Neuronal stem cell (in vitro differentiated cells): ENCODE measurements around the gene RGP1.
A peak's percentile ranks its signal among the peaks of the same experiment; 100 is the strongest.

Experiments used
- DNase-seq: peaks from one replicate; pipeline ENCODE4 v3.0.0-alpha.2; 2013; ENCODE audit warnings: low spot score
- H2AFZ ChIP-seq: one replicate; pipeline ENCODE4 v1.6.1; 2013; ENCODE audit warnings: mild to moderate bottlenecking, low read length, inconsistent platforms
- H2AK5ac ChIP-seq: 2 replicates; pipeline ENCODE4 v1.6.1; 2013; ENCODE audit warnings: low read depth, mild to moderate bottlenecking, inconsistent platforms, low read length, moderate library complexity, mixed read lengths
- H2BK120ac ChIP-seq: 2 replicates; pipeline ENCODE4 v1.6.1; 2013; ENCODE audit warnings: low read depth, mild to moderate bottlenecking, inconsistent platforms, low read length, moderate library complexity, mixed read lengths
- H2BK12ac ChIP-seq: one replicate; pipeline ENCODE4 v1.6.1; 2013; ENCODE audit warnings: low read length, inconsistent platforms
- H2BK15ac ChIP-seq: 2 replicates; pipeline ENCODE4 v1.6.1; 2013; ENCODE audit warnings: mild to moderate bottlenecking, low read length, inconsistent platforms, mixed read lengths
- H2BK5ac ChIP-seq: one replicate; pipeline ENCODE4 v1.6.1; 2013; ENCODE audit warnings: inconsistent platforms, mild to moderate bottlenecking, low read length, moderate library complexity
- H3K14ac ChIP-seq: one replicate; pipeline ENCODE4 v1.6.1; 2013; ENCODE audit warnings: low read length, inconsistent platforms
- H3K18ac ChIP-seq: 2 replicates; pipeline ENCODE4 v1.6.1; 2013; ENCODE audit warnings: low read length, inconsistent platforms
- H3K23ac ChIP-seq: 2 replicates; pipeline ENCODE4 v1.6.1; 2013; ENCODE audit warnings: low read depth, mild to moderate bottlenecking, mixed read lengths, low read length, inconsistent platforms; ENCODE audit not compliant: poor library complexity
- H3K27ac ChIP-seq: replicated peaks from 3 replicates; pipeline ENCODE4 v1.5.1; 2013; ENCODE audit warnings: low read length, inconsistent platforms
- H3K27me3 ChIP-seq, 3 experiments: 2 replicates each; pipeline ENCODE4 v1.6.1; 2013; ENCODE audit warnings: low read length in 3 of 3, mild to moderate bottlenecking in 2 of 3, inconsistent platforms in 1 of 3, low read depth in 1 of 3, mixed read lengths in 1 of 3, moderate library complexity in 1 of 3; ENCODE audit not compliant: control insufficient read depth in 3 of 3, insufficient read depth in 3 of 3
- H3K36me3 ChIP-seq, 2 donors: replicated peaks in 1 of 2; 2 replicates each; pipeline ENCODE4 v1.6.1; 2013; ENCODE audit warnings: low read length in 2 of 2; ENCODE audit not compliant: control insufficient read depth in 2 of 2, insufficient read depth in 2 of 2
- H3K4ac ChIP-seq: 2 replicates; pipeline ENCODE4 v1.6.1; 2013; ENCODE audit warnings: inconsistent platforms, mild to moderate bottlenecking, low read length, moderate library complexity
- H3K4me1 ChIP-seq, 2 donors: 1 replicate in 1 of 2; 2 replicates in 1 of 2; pipeline ENCODE4 v1.6.1; 2013; ENCODE audit warnings: low read length in 2 of 2, low read depth in 1 of 2; ENCODE audit not compliant: control insufficient read depth in 2 of 2, insufficient read depth in 1 of 2
- H3K4me2 ChIP-seq: one replicate; pipeline ENCODE4 v1.6.1; 2013; ENCODE audit warnings: mild to moderate bottlenecking, low read length, inconsistent platforms; ENCODE audit not compliant: insufficient read depth, poor library complexity, severe bottlenecking
- H3K4me3 ChIP-seq, 2 donors: 2 replicates each; pipeline ENCODE4 v1.5.1; 2013; ENCODE audit warnings: low read length in 2 of 2, mild to moderate bottlenecking in 2 of 2, inconsistent platforms in 1 of 2, moderate library complexity in 1 of 2
- H3K79me1 ChIP-seq: one replicate; pipeline ENCODE4 v1.6.1; 2013; ENCODE audit warnings: low read depth, mild to moderate bottlenecking, inconsistent platforms, low read length, moderate library complexity
- H3K9ac ChIP-seq: one replicate; pipeline ENCODE4 v1.6.1; 2013; ENCODE audit warnings: mild to moderate bottlenecking, low read depth, low read length, inconsistent platforms; ENCODE audit not compliant: poor library complexity
- H3K9me3 ChIP-seq, 2 donors: replicated peaks in 1 of 2; 2 replicates each; pipeline versions ENCODE3 to v1.6.1; 2013; ENCODE audit warnings: low read length in 2 of 2, mild to moderate bottlenecking in 2 of 2, inconsistent platforms in 1 of 2, low read depth in 1 of 2, mixed read lengths in 1 of 2, moderate library complexity in 1 of 2; ENCODE audit not compliant: control insufficient read depth in 2 of 2, insufficient read depth in 1 of 2
- H4K8ac ChIP-seq: one replicate; pipeline ENCODE4 v1.6.1; 2013; ENCODE audit warnings: low read depth, mild to moderate bottlenecking, inconsistent platforms, low read length, moderate library complexity
- H4K91ac ChIP-seq: one replicate; pipeline ENCODE4 v1.6.1; 2013; ENCODE audit warnings: low read length, low read depth, mild to moderate bottlenecking, inconsistent platforms; ENCODE audit not compliant: poor library complexity
- WGBS, 2 donors: extraction: QIAGEN DNeasy Blood & Tissue Kit; methylation state at CpG; one replicate each; pipeline ENCODE4 v1.1.7; 2013; ENCODE audit warnings: missing lambda C conversion rate in 2 of 2, mixed read lengths in 1 of 2; ENCODE audit not compliant: insufficient read length in 2 of 2, insufficient replicate concordance in 1 of 2; ENCODE audit errors: extremely low coverage in 2 of 2; 5-methylcytosine and 5-hydroxymethylcytosine counted together

Gene RGP1

DNA sequence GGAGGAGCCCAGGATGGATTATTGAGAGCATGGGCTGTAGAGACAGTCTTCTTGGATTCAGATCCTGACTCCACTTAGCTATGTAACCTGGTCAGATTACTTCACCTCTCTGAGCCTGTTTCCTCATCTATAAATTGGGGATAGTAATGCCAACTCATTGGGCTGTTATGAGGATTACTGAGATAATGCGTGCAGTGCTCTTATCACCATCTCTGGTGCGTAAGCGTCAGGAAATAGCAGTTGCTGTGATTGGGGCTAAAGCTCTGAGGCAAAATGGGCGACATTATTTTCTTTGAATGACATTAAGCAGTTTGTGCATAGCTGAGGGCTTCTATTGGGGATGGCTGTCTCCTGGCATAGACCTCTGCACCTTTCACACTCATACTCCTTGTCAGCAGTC lies 6.0 kb downstream of the RGP1 start:
- Histone ChIP-seq H2BK15ac (no peak overlapping the region), H3K18ac (no peak overlapping the region), H3K9me3 (no peaks in the 10 kb centered on the region), H4K8ac (no peak overlapping the region), H2BK5ac (no peak overlapping the region), H3K36me3 (peaks cover 34 to 63% of the 10 kb centered on the region in 2 donors), H3K9ac (no peak overlapping the region), H3K14ac (no peak overlapping the region), H3K4me2 (no peak overlapping the region), H2BK12ac (no peak overlapping the region), H2AFZ (no peak overlapping the region), H3K4ac (no peak overlapping the region), H4K91ac (no peak overlapping the region), H3K4me1 (peaks cover 3% of the 10 kb centered on the region in 2 donors), H3K27ac (no peak overlapping the region), H3K27me3 (no peaks in the 10 kb centered on the region), H3K79me1 (no peaks in the 10 kb centered on the region), H3K23ac (no peak overlapping the region), H3K4me3 (no peak overlapping the region), H2AK5ac (no peak overlapping the region), H2BK120ac (no peak overlapping the region)
- WGBS, 2 donors: no CpG with 5 or more reads among the region's 4 CpGs
- no peak for DNase-seq

DNA sequence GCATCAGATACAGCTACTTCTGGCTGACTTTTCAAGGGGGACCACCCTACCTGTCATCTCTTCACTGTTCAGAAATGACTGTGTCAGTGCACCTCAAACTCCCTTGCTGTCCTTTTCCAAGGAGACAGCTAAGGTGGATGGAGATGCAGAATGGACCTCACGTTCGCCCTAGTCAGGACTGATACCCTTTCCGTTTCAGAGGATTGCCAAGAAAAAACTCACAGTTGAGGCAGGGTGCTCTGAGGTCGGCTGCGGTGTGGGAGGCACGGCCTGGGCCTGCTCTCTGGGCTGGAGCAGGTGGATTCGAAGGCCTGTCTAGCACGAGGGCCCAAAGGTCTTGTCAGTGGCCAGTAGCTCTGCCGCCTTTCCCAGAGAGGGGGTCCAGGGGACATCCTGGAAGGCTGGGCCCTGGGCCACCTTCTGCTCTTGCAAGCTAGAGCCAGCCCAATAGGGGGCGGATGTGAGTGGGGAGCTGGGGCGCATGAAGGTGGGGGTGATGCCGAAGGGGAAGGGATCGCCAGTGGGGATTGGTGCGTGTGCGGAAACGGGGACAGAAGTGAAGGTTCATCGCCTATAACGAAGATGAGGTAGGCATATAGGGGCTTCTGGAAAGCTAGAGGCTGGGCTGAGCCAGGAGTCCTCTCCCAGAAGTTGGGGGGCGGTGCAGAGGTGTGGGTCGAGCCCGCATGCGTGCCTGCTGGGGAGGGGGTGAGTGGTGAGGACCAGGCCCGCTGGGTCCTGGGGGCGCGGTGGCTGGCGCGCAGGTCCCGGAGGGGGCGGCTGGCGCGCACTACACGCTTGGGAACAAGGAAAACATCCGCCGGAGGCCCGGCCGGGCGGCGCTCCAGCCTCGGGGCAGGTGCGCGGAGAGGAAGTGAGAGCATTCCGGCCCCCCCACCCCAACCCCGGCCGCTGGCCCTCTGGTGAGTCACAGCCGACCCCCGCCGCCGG lies 7.5 kb downstream of the RGP1 start:
- H2BK120ac ChIP-seq: no peak overlapping the region
- H3K27ac ChIP-seq: peak overlapping the region; percentile 92
- no peak overlapping the region for H2BK12ac ChIP-seq
- peak overlapping the region; percentile 77 for H3K23ac ChIP-seq
- H4K8ac ChIP-seq: no peak overlapping the region
- no peak overlapping the region for H2AFZ ChIP-seq
- no peaks in the 10 kb centered on the region for H3K79me1 ChIP-seq
- peak overlapping the region; percentile 94 for H3K18ac ChIP-seq
- H3K4me1 ChIP-seq: peaks cover 1 to 3% of the 10 kb centered on the region in 2 donors
- peak overlapping the region; percentile 30 to 85 for H3K4me3 ChIP-seq
- H3K14ac ChIP-seq: no peak overlapping the region
- DNase-seq: peak; percentile 63
- no peaks in the 10 kb centered on the region for H3K27me3 ChIP-seq
- no peaks in the 10 kb centered on the region for H3K9me3 ChIP-seq
- H2BK5ac ChIP-seq: peak overlapping the region; percentile 26
- peak overlapping the region; percentile 60 for H2AK5ac ChIP-seq
- H3K4me2 ChIP-seq: peak overlapping the region; percentile 77
- H3K9ac ChIP-seq: peak overlapping the region; percentile 90
- peaks cover 25 to 52% of the 10 kb centered on the region in 2 donors for H3K36me3 ChIP-seq
- H2BK15ac ChIP-seq: peak overlapping the region; percentile 61
- no peak overlapping the region for H3K4ac ChIP-seq
- WGBS, 2 donors: no CpG with 5 or more reads among the region's 48 CpGs
- H4K91ac ChIP-seq: no peak overlapping the region

DNA sequence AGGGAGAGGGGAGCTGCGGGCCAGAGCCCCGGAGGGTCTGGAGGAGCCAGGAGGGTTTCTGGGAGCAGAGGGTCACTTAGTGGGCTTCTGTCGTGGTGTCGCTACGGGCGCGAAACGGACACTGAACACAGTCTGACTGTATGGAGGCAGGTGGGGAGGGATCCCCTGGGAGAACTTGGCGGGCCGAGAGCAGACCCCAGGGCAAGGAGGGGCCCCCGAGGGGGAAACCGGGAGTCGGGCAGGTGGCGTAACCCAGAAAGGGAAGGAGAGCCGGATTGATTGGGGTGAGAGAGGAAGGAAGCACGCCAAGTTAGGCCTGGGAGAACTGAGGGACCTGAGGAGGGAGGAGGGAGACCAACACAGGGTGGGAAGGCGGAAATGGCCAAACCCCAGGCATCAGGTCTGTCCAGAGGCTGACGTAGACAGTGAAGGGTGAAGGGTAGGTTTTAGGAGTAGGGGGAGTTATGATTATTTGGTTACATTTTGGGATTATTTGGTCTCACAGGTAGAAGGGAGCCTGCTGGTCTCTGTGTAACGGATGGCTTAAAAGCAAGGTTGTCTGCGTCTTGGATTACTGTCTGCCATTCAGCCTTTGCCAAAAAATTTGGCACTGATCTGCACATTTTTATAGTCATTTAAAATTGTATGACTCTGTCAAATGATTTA lies 8.3 kb downstream of the RGP1 start:
- Histone ChIP-seq H2AK5ac (no peak overlapping the region), H2AFZ (no peak overlapping the region), H3K18ac (peak overlapping the region; percentile 94), H3K27me3 (no peaks in the 10 kb centered on the region), H3K79me1 (peaks cover 2% of the 10 kb centered on the region), H4K91ac (no peak overlapping the region), H3K4me3 (peak overlapping the region; percentile 30 to 85), H3K27ac (peak overlapping the region; percentile 92), H3K4ac (no peak overlapping the region), H3K36me3 (peaks cover 17 to 44% of the 10 kb centered on the region in 2 donors), H3K14ac (no peak overlapping the region), H3K4me1 (peaks cover 3 to 5% of the 10 kb centered on the region in 2 donors), H2BK5ac (peak overlapping the region; percentile 26), H3K23ac (no peak overlapping the region), H4K8ac (no peak overlapping the region), H3K9me3 (no peaks in the 10 kb centered on the region), H3K9ac (peak overlapping the region; percentile 90), H2BK15ac (peak overlapping the region; percentile 61), H2BK120ac (no peak overlapping the region), H3K4me2 (peak overlapping the region; percentile 77), H2BK12ac (no peak overlapping the region)
- no peak for DNase-seq
- no CpG with 5 or more reads among the region's 20 CpGs for WGBS, 2 donors

- H3K4me3 ChIP-seq: no peak overlapping the region
These were observed 8.8 kb downstream of the RGP1 start for GRCh38 chr9:35757892-35758275.

More at GRCh38 chr9:35757892-35758275, 8.8 kb downstream of the RGP1 start:
- Histone ChIP-seq H3K4ac (no peak overlapping the region), H3K4me1 (peaks cover 3 to 5% of the 10 kb centered on the region in 2 donors), H3K9me3 (no peaks in the 10 kb centered on the region), H3K4me2 (no peak overlapping the region), H3K23ac (no peak overlapping the region), H3K79me1 (peaks cover 2% of the 10 kb centered on the region), H2BK120ac (no peak overlapping the region), H3K9ac (no peak overlapping the region), H3K36me3 (peaks cover 12 to 38% of the 10 kb centered on the region in 2 donors), H2BK15ac (no peak overlapping the region), H3K18ac (no peak overlapping the region), H2AFZ (no peak overlapping the region), H3K14ac (no peak overlapping the region), H4K91ac (no peak overlapping the region), H2BK5ac (no peak overlapping the region), H2AK5ac (no peak overlapping the region), H4K8ac (no peak overlapping the region), H3K27me3 (no peaks in the 10 kb centered on the region), H2BK12ac (no peak overlapping the region), H3K27ac (peak overlapping the region; percentile 59)
- no peak for DNase-seq
